Liver (tissue), 3 donors: ENCODE results near the gene CORO1A.

Experiments used
- CTCF ChIP-seq: fragments of 150-350 bp; IDR thresholded peaks from 2 replicates; pipeline ENCODE4 v1.5.1; 2017; ENCODE audit warnings: improper control_type of control experiment, low read depth, low read length; ENCODE audit not compliant: missing input control
- GABPA ChIP-seq, 2 donors: IDR thresholded peaks in 1 of 2; conservative IDR thresholded peaks in 1 of 2; 2 replicates each; pipeline ENCODE4 v1.6.1; 2016; ENCODE audit warnings: antibody characterized with exemption in 2 of 2, mild to moderate bottlenecking in 1 of 2, moderate library complexity in 1 of 2
- JUND ChIP-seq, 2 donors: IDR thresholded peaks; 2 replicates each; pipeline ENCODE4 v1.6.1; 2016; ENCODE audit warnings: antibody characterized with exemption in 2 of 2
- MAX ChIP-seq: IDR thresholded peaks from 2 replicates; pipeline ENCODE4 v1.6.1; 2016; ENCODE audit warnings: antibody characterized with exemption
- SP1 ChIP-seq: IDR thresholded peaks from 2 replicates; pipeline ENCODE4 v1.6.1; 2018; ENCODE audit warnings: antibody characterized with exemption, mild to moderate bottlenecking
- YY1 ChIP-seq: IDR thresholded peaks from 2 replicates; pipeline ENCODE4 v1.6.1; 2016; ENCODE audit warnings: antibody characterized with exemption, mild to moderate bottlenecking
- ZBTB33 ChIP-seq: IDR thresholded peaks from 2 replicates; pipeline ENCODE4 v1.6.1; 2016; ENCODE audit warnings: antibody characterized with exemption
- donor health status: healthy.
- donor health status: healthy.

- no peak for TF ChIP-seq CTCF
- no peak for TF ChIP-seq MAX
- TF ChIP-seq YY1 = no peak
- TF ChIP-seq GABPA (IDR thresholded peaks at IDR 0.05 in 1 of 2, conservative IDR thresholded peaks at IDR 0.05 in 1 of 2) = no peak
- TF ChIP-seq ZBTB33 = no peak
- no peak for TF ChIP-seq SP1
- no peak for TF ChIP-seq JUND (IDR thresholded peaks at IDR 0.05)
These were observed 35.4 kb upstream of the CORO1A start for GRCh38 chr16:30147843-30148510.
